NCI-H187 (cell line): ENCODE measurements around the gene SAP30BP.
"Not testable (repeated sequence)": the region's sequence is repeated elsewhere in the genome, so short reads cannot be mapped to it uniquely, and the experiment has no call there.

ENCODE experiments used
- DNase-seq, 2 experiments: peaks; one replicate each; lab custom pipeline; 2025; lab: John Stamatoyannopoulos, UW

The SAP30BP gene

GRCh38 chr17:75633486-75634375 lies 33.4 kb upstream of the SAP30BP start:
- DNase-seq: peak; percentile 56 to 69

GRCh38 chr17:75634376-75634740 lies 32.8 kb upstream of the SAP30BP start:
- no peak for DNase-seq

GRCh38 chr17:75634754-75635609 lies 32.2 kb upstream of the SAP30BP start:
- DNase-seq: no peak

- DNase-seq: no peak
Observed at GRCh38 chr17:75635610-75636202, 31.4 kb upstream of the SAP30BP start.

- no peak for DNase-seq
Observed at GRCh38 chr17:75636381-75637142, 30.6 kb upstream of the SAP30BP start.

GRCh38 chr17:75637143-75637538 lies 30.0 kb upstream of the SAP30BP start:
- DNase-seq: no peak

GRCh38 chr17:75637551-75637950 lies 29.6 kb upstream of the SAP30BP start:
- no peak for DNase-seq

- DNase-seq: not testable (repeated sequence)
Observed at GRCh38 chr17:75638039-75638438, 29.1 kb upstream of the SAP30BP start.

- DNase-seq: no peak
Observed at GRCh38 chr17:75638893-75639292, 28.2 kb upstream of the SAP30BP start.

GRCh38 chr17:75639327-75639726 lies 27.8 kb upstream of the SAP30BP start:
- DNase-seq: no peak

GRCh38 chr17:75639771-75640555 lies 27.2 kb upstream of the SAP30BP start:
- no peak for DNase-seq

- no peak for DNase-seq
Observed at GRCh38 chr17:75640556-75641119, 26.5 kb upstream of the SAP30BP start.

GRCh38 chr17:75641343-75641742 lies 25.8 kb upstream of the SAP30BP start:
- DNase-seq: no peak

- DNase-seq: no peak
Observed at GRCh38 chr17:75642182-75642783, 24.9 kb upstream of the SAP30BP start.

- no peak for DNase-seq
Observed at GRCh38 chr17:75642784-75643642, 24.1 kb upstream of the SAP30BP start.

GRCh38 chr17:75643643-75644017 lies 23.5 kb upstream of the SAP30BP start:
- DNase-seq: no peak

- DNase-seq: peak; percentile 40 to 51
Observed at GRCh38 chr17:75645501-75645888, 21.6 kb upstream of the SAP30BP start.

GRCh38 chr17:75645889-75646637 lies 21.1 kb upstream of the SAP30BP start:
- DNase-seq: no peak

- DNase-seq: no peak
Observed at GRCh38 chr17:75646638-75646992, 20.5 kb upstream of the SAP30BP start.
